OCI-LY1 (cell line): ENCODE measurements around the gene SEMA6D.

ENCODE experiments used
- H2AFZ ChIP-seq: fragments of 200-600 bp; sonication (generic), shearing (Covaris generic); 2 replicates; pipeline ENCODE4 v1.6.0; 2014; ENCODE audit warnings: antibody characterized with exemption, mild to moderate bottlenecking, low read length
- H3F3A ChIP-seq: fragments of 200-600 bp; sonication (generic), shearing (Covaris generic); 2 replicates; pipeline ENCODE4 v1.6.0; 2014; ENCODE audit warnings: mild to moderate bottlenecking, antibody characterized with exemption, low read length, moderate library complexity; ENCODE audit not compliant: insufficient read depth
- H3K27ac ChIP-seq: fragments of 200-600 bp; sonication (generic); 2 replicates; pipeline ENCODE4 v1.5.1; 2014; ENCODE audit warnings: low read length, mixed run types, mild to moderate bottlenecking, low read depth; ENCODE audit not compliant: poor library complexity, severe bottlenecking
- H3K27me3 ChIP-seq: fragments of 200-600 bp; sonication (generic); 2 replicates; pipeline ENCODE4 v1.6.0; 2014; ENCODE audit warnings: antibody characterized with exemption, mild to moderate bottlenecking, low read length, moderate library complexity; ENCODE audit not compliant: insufficient read depth
- H3K36me3 ChIP-seq: fragments of 200-600 bp; sonication (generic); 2 replicates; pipeline ENCODE4 v1.6.1; 2014; ENCODE audit warnings: mild to moderate bottlenecking, antibody characterized with exemption, low read length, moderate library complexity, mixed read lengths; ENCODE audit not compliant: insufficient read depth
- H3K4me1 ChIP-seq: fragments of 200-600 bp; sonication (generic); 2 replicates; pipeline ENCODE4 v1.5.1; 2014; ENCODE audit warnings: mild to moderate bottlenecking, low read length, moderate library complexity; ENCODE audit not compliant: insufficient read depth, severe bottlenecking
- H3K4me2 ChIP-seq: fragments of 200-600 bp; sonication (generic), shearing (Covaris generic); 2 replicates; pipeline ENCODE4 v1.6.1; 2014; ENCODE audit warnings: low read length
- H3K4me3 ChIP-seq: fragments of 200-600 bp; sonication (generic); 2 replicates; pipeline ENCODE4 v1.5.1; 2014; ENCODE audit warnings: low read length, low read depth, mild to moderate bottlenecking, mixed read lengths; ENCODE audit not compliant: poor library complexity, severe bottlenecking
- H3K79me2 ChIP-seq: fragments of 200-600 bp; shearing (Covaris generic); 2 replicates; pipeline ENCODE4 v1.6.1; 2016; ENCODE audit warnings: mixed run types, low read length, mixed read lengths; ENCODE audit not compliant: insufficient read depth
- H3K9ac ChIP-seq: fragments of 200-600 bp; sonication (generic), shearing (Covaris generic); 2 replicates; pipeline ENCODE4 v1.6.1; 2014; ENCODE audit warnings: mild to moderate bottlenecking, low read length, mixed read lengths
- H3K9me2 ChIP-seq: fragments of 200-600 bp; sonication (generic), shearing (Covaris generic); 2 replicates; pipeline ENCODE4 v1.6.1; 2014; ENCODE audit warnings: low read depth, mild to moderate bottlenecking, low read length, mixed read lengths
- H3K9me3 ChIP-seq: fragments of 200-600 bp; shearing (Covaris generic); 2 replicates; pipeline ENCODE4 v1.6.1; 2014; ENCODE audit warnings: low read length, mixed read lengths
- H4K20me1 ChIP-seq: fragments of 200-600 bp; sonication (generic), shearing (Covaris generic); 2 replicates; pipeline ENCODE4 v1.6.0; 2016; ENCODE audit warnings: mild to moderate bottlenecking, low read length; ENCODE audit not compliant: insufficient read depth
- CTCF ChIP-seq: fragments of 200-600 bp; sonication (generic), shearing (Covaris generic); IDR thresholded peaks from 2 replicates; pipeline ENCODE4 v1.5.1; 2017; ENCODE audit warnings: mild to moderate bottlenecking, antibody characterized with exemption, low read length, moderate library complexity, mixed read lengths
- EZH2 ChIP-seq: fragments of 200-600 bp; sonication (generic), shearing (Covaris generic); IDR thresholded peaks from 2 replicates; pipeline ENCODE4 v1.8.0; 2017; ENCODE audit warnings: borderline replicate concordance, mixed run types, mild to moderate bottlenecking, antibody characterized with exemption, low read length, moderate library complexity, mixed read lengths

The SEMA6D gene

DNA sequence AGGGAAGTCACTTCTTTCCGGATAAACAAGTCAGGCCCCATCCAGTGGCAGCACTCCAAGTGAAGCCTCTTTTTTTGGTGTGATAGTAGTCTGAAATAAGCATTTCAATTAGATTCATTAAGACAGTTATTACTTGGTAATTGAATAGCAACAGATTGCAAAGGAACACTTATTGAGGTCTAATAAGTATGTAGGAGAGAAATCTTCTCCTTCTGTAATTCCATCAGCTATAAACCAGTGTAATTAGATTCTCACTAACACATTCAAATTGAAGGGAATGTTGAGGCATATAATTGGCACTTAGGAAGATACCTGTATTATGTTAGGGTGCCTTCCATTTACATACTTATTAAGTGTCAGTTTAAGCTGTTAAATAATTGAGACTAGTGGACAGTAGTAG is 73.9 kb downstream of the SEMA6D start:
- Histone ChIP-seq H3K79me2 (no peaks in the 10 kb centered on the region), H3K27ac (no peak overlapping the region), H3K4me3 (no peak overlapping the region), H3F3A (no peaks in the 10 kb centered on the region), H3K9me3 (no peaks in the 10 kb centered on the region), H4K20me1 (no peaks in the 10 kb centered on the region), H3K36me3 (no peaks in the 10 kb centered on the region), H3K9me2 (no peaks in the 10 kb centered on the region), H3K9ac (no peak overlapping the region), H3K27me3 (no peaks in the 10 kb centered on the region), H3K4me1 (no peaks in the 10 kb centered on the region), H2AFZ (no peak overlapping the region), H3K4me2 (no peak overlapping the region)
- TF ChIP-seq CTCF (no peak), EZH2 (no peak)

DNA sequence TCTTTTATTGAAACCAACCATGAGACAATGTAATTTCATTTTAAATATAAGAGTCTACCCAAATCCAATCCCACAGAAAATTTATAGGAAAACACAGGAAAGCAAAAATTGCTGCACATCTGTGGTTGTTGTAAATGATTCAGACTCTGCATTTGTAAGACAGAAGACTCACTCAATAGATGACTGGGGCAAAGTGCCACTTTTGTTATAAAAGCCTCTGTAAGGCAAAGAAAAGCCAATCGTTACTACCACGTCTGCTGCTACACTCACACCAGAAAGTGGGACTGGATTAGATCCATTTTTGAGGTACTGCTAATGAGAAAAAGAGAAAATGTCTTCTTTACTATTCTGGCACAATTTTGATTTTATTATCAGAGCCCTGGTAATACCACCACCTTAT is 74.9 kb downstream of the SEMA6D start:
- Histone ChIP-seq H3K9me2 (no peaks in the 10 kb centered on the region), H4K20me1 (no peaks in the 10 kb centered on the region), H3K9me3 (no peaks in the 10 kb centered on the region), H3K27me3 (no peaks in the 10 kb centered on the region), H3K4me2 (no peak overlapping the region), H3K27ac (no peak overlapping the region), H3F3A (no peaks in the 10 kb centered on the region), H3K36me3 (no peaks in the 10 kb centered on the region), H3K4me1 (no peaks in the 10 kb centered on the region), H2AFZ (no peak overlapping the region), H3K79me2 (no peaks in the 10 kb centered on the region), H3K4me3 (no peak overlapping the region), H3K9ac (no peak overlapping the region)
- no peak for TF ChIP-seq EZH2
- no peak for TF ChIP-seq CTCF

- TF ChIP-seq CTCF (no peak), EZH2 (no peak)
Measured at GRCh38 chr15:47794252-47794914, 77.1 kb downstream of the SEMA6D start.

More at GRCh38 chr15:47794252-47794914, 77.1 kb downstream of the SEMA6D start:
- Histone ChIP-seq H3K36me3 (no peaks in the 10 kb centered on the region), H3F3A (no peaks in the 10 kb centered on the region), H3K9me2 (no peaks in the 10 kb centered on the region), H3K4me3 (no peak overlapping the region), H3K4me2 (no peak overlapping the region), H3K4me1 (no peaks in the 10 kb centered on the region), H3K27me3 (no peaks in the 10 kb centered on the region), H3K9me3 (no peaks in the 10 kb centered on the region), H2AFZ (no peak overlapping the region), H3K79me2 (no peaks in the 10 kb centered on the region), H3K9ac (no peak overlapping the region), H4K20me1 (no peaks in the 10 kb centered on the region), H3K27ac (no peak overlapping the region)
